Astrocyte (in vitro differentiated cells and primary cell): ENCODE data around the gene ETV6.

ENCODE experiments used
- CTCF ChIP-seq: IDR thresholded peaks from 2 replicates; pipeline ENCODE4 v1.5.1; 2011; ENCODE audit warnings: low read depth, mild to moderate bottlenecking, inconsistent platforms, low read length, moderate library complexity; ENCODE audit not compliant: insufficient read depth
- EZH2 ChIP-seq: IDR thresholded peaks from 2 replicates; pipeline ENCODE4 v1.6.1; 2012; ENCODE audit warnings: mild to moderate bottlenecking, low read length, inconsistent platforms; ENCODE audit not compliant: insufficient read depth

DNA sequence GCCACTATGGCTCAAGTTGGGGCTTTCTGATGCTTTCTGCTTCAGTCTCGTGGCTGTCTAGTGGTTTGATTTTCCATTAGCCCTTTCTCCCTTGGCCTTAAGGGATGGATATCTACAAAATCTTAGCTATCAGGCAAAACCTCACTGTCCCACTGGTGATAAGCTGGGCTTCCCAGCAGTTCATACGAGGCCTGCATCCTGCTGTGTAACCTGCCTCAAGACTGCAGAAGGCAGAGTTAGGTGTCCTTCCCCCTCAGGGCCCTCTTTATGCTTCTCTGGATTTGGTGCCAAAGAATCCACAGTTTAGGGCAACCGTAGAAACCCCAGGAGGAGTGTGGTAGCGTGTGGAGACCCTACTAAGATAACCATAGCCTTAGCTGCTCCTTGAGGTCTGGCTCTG is 38.9 kb downstream of the ETV6 start:
- TF ChIP-seq CTCF (no peak), EZH2 (no peak)
